ENCODE data around the gene LMOD3. TPM values are rescaled to one million over a fixed set of nuclear protein-coding genes. Genes with fewer than 3 reads are reported as not detected.

The LMOD3 gene
- total RNA-seq (under 1 TPM in 3 of 9 donors, not detected in 6; 0.04 to 0.14 (median 0.10) TPM), polyA plus RNA-seq (under 1 TPM; 0.03 to 0.08 (median 0.07) TPM)
- long read RNA-seq, donor 1 = 0 reads
- long read RNA-seq, donor 2 = 0 reads
- long read RNA-seq, donor 3 = 0 reads
- long read RNA-seq, donor 4, partial matches to known transcripts = 0 of 1 reads
- long read RNA-seq, donor 4, other reads (novel, unspliced or antisense) = 1 of 1 reads
- long read RNA-seq, donor 5 = 0 reads
- long read RNA-seq, donor 6 = 0 reads
- long read RNA-seq, donor 7 = 0 reads
- long read RNA-seq, donor 8 = 0 reads
- long read RNA-seq, donor 9 = 0 reads
- long read RNA-seq, donor 10 = 0 reads

- Histone ChIP-seq H3K27me3 (no peaks in the 10 kb centered on the region), H3K27ac (peak within 1 kb of the TSS in 1 of 5 donors; percentile 21), H3K4me1 (replicated peaks in 1 of 2) (peaks cover 0 to 12% of the 10 kb centered on the region in 2 donors), H3K36me3 (replicated peaks in 1 of 2) (no peaks in the 10 kb centered on the region), H3K9me3 (replicated peaks in 1 of 3) (no peaks in the 10 kb centered on the region), H3K4me3 (no peak within 1 kb of the TSS)
- intact Hi-C loops (cut with DNase I) = no loop called here
- no peak for TF ChIP-seq POLR2A (IDR thresholded peaks at IDR 0.05)
- TF ChIP-seq CTCF (IDR thresholded peaks at IDR 0.05) = no peak
- DNase-seq = no peak
- 71 to 81% (median 75%) methylated on average over 3 of the region's 3 CpGs for WGBS, 4 donors
Observed at GRCh38 chr3:69122403-69122802, at the start of gene LMOD3. Gene LMOD3 (minus strand): TSS chr3:69122595. CDS start chr3:69122386, 209 bp downstream.

- Histone ChIP-seq H3K27ac (no peak overlapping the region), H3K4me1 (replicated peaks in 1 of 2) (no peaks in the 10 kb centered on the region), H3K27me3 (no peaks in the 10 kb centered on the region), H3K36me3 (replicated peaks in 1 of 2) (peaks cover 0 to 6% of the 10 kb centered on the region in 2 donors), H3K9me3 (replicated peaks in 1 of 3) (no peaks in the 10 kb centered on the region), H3K4me3 (no peak overlapping the region)
- 90 to 100% (median 96%) methylated on average over 1 of the region's 1 CpG for WGBS, 4 donors
- TF ChIP-seq POLR2A (IDR thresholded peaks at IDR 0.05) = no peak
- TF ChIP-seq CTCF (IDR thresholded peaks at IDR 0.05) = no peak
- intact Hi-C loops (cut with DNase I) = no loop called here
- no peak for DNase-seq
Observed at GRCh38 chr3:69172058-69172457, 49.7 kb upstream of the LMOD3 start.

- no peaks in the 10 kb centered on the region for H3K9me3 ChIP-seq (replicated peaks in 1 of 3)
- no peaks in the 10 kb centered on the region for H3K27me3 ChIP-seq
- DNase-seq = no peak
- TF ChIP-seq POLR2A (IDR thresholded peaks at IDR 0.05) = no peak
- no peak for TF ChIP-seq CTCF (IDR thresholded peaks at IDR 0.05)
- no peak overlapping the region for H3K4me3 ChIP-seq
- H3K27ac ChIP-seq = no peak overlapping the region
- peaks cover 0 to 3% of the 10 kb centered on the region in 2 donors for H3K36me3 ChIP-seq (replicated peaks in 1 of 2)
- 75 to 93% (median 90%) methylated on average over 1 of the region's 1 CpG for WGBS, 4 donors
- intact Hi-C loops (cut with DNase I) = loop anchor here (10.0 kb wide), 2 partner anchors 248 to 508 kb away; no protein-coding TSS in a partner anchor
- H3K4me1 ChIP-seq (replicated peaks in 1 of 2) = no peaks in the 10 kb centered on the region
Observed at GRCh38 chr3:69166446-69166845, 44.1 kb upstream of the LMOD3 start.

- Histone ChIP-seq H3K27ac (no peak overlapping the region), H3K9me3 (replicated peaks in 1 of 3) (no peaks in the 10 kb centered on the region), H3K4me1 (replicated peaks in 1 of 2) (no peaks in the 10 kb centered on the region), H3K4me3 (no peak overlapping the region), H3K27me3 (no peaks in the 10 kb centered on the region), H3K36me3 (replicated peaks in 1 of 2) (no peaks in the 10 kb centered on the region)
- no peak for DNase-seq
- TF ChIP-seq POLR2A (IDR thresholded peaks at IDR 0.05) (no peak), CTCF (IDR thresholded peaks at IDR 0.05) (no peak)
- intact Hi-C loops (cut with DNase I) = loop anchor here (10.0 kb wide), 2 partner anchors 249 to 509 kb away; no protein-coding TSS in a partner anchor
- 89 to 92% (median 92%) methylated on average over 4 of the region's 4 CpGs for WGBS, 4 donors
Observed at GRCh38 chr3:69165744-69166143, 43.3 kb upstream of the LMOD3 start.

Measured in adrenal gland (tissue), 19 donors.